Suprapubic skin (tissue), 3 donors: ENCODE results near the gene PI4K2A.
A peak's percentile ranks its signal among the peaks of the same experiment; 100 is the strongest.

Experiments
- POLR2A ChIP-seq, 2 donors: fragments of 450-650 bp; IDR thresholded peaks; one replicate each; pipeline ENCODE4 v1.6.1; 2017; ENCODE audit warnings: antibody characterized with exemption in 2 of 2, mild to moderate bottlenecking in 2 of 2, moderate library complexity in 2 of 2
- TF ChIP-seq, protein P1 (sequence below), 2 donors: fragments of 200-600 bp in 1 of 2; fragments of 450-650 bp in 1 of 2; sonication (generic) in 1 of 2; IDR thresholded peaks; one replicate each; pipeline ENCODE4 v1.5.1; 2016 to 2019; ENCODE audit warnings: antibody characterized with exemption in 2 of 2, mild to moderate bottlenecking in 1 of 2, moderate library complexity in 1 of 2

DNA sequence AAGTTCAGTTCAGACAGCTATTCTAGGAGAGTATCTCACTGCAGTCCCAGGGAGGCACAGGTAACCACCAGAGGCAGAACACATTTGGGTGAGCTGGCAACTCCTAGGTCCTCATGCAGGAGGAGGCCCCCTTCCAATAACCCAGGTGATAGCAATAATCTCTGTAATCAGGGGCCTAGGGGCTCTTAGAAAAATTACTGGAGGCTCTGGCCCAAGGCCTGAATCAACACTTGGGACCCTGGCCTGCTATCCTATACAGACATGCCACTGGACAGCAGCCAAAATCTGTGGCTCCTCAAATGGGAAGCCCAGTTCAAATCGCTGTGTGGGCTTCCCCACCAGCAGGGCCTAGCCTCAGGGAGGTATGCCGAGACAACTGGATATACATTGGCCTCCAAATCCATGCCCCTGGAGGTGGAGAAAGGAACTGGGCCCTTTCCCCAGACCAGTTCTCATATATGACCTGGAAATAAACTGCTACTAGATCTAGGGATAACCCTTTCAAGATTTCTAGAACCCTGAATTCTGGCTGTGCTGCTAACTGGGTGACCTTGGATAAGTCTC is 45.0 kb downstream of the PI4K2A start:
- TF ChIP-seq, protein P1, sequence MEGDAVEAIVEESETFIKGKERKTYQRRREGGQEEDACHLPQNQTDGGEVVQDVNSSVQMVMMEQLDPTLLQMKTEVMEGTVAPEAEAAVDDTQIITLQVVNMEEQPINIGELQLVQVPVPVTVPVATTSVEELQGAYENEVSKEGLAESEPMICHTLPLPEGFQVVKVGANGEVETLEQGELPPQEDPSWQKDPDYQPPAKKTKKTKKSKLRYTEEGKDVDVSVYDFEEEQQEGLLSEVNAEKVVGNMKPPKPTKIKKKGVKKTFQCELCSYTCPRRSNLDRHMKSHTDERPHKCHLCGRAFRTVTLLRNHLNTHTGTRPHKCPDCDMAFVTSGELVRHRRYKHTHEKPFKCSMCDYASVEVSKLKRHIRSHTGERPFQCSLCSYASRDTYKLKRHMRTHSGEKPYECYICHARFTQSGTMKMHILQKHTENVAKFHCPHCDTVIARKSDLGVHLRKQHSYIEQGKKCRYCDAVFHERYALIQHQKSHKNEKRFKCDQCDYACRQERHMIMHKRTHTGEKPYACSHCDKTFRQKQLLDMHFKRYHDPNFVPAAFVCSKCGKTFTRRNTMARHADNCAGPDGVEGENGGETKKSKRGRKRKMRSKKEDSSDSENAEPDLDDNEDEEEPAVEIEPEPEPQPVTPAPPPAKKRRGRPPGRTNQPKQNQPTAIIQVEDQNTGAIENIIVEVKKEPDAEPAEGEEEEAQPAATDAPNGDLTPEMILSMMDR (IDR thresholded peaks at IDR 0.05) = peak; percentile 27 to 38
- TF ChIP-seq POLR2A (IDR thresholded peaks at IDR 0.05) = no peak
